HG02763 (cell line): ENCODE data around the gene ITPK1.
"Not testable (repeated sequence)": the region's sequence is repeated elsewhere in the genome, so short reads cannot be mapped to it uniquely, and the experiment has no call there.

Source experiments
- ATAC-seq: cut with Tn5 transposase; IDR thresholded peaks from one replicate; pipeline ENCODE4 v1.9.1; 2021; ENCODE audit warnings: mild to moderate bottlenecking, moderate library complexity; ENCODE audit not compliant: unreplicated experiment

The ITPK1 gene

GRCh38 chr14:93115821-93116675 is at the start of gene ITPK1:
Gene ITPK1, minus strand, starts transcription at chr14:93115925. Its CDS starts 762 bp downstream, at chr14:93115163.
- ATAC-seq: peak; percentile 47

GRCh38 chr14:93163564-93163963 is 47.8 kb upstream of the ITPK1 start:
- no peak for ATAC-seq

GRCh38 chr14:93161411-93161940 is 45.8 kb upstream of the ITPK1 start:
- ATAC-seq: no peak

GRCh38 chr14:93160353-93160801 is 44.7 kb upstream of the ITPK1 start:
- no peak for ATAC-seq

GRCh38 chr14:93159625-93160352 is 44.1 kb upstream of the ITPK1 start:
- not testable (repeated sequence) for ATAC-seq

GRCh38 chr14:93158349-93158748 is 42.6 kb upstream of the ITPK1 start:
- ATAC-seq: not testable (repeated sequence)

GRCh38 chr14:93156693-93157369 is 41.1 kb upstream of the ITPK1 start:
- no peak for ATAC-seq

GRCh38 chr14:93155667-93156066 is 39.9 kb upstream of the ITPK1 start:
- no peak for ATAC-seq

- ATAC-seq: no peak
Measured at GRCh38 chr14:93153121-93153520, 37.4 kb upstream of the ITPK1 start.

- no peak for ATAC-seq
Measured at GRCh38 chr14:93150227-93151208, 34.8 kb upstream of the ITPK1 start.

- ATAC-seq: no peak
Measured at GRCh38 chr14:93148979-93149378, 33.3 kb upstream of the ITPK1 start.

- ATAC-seq: no peak
Measured at GRCh38 chr14:93146119-93146518, 30.4 kb upstream of the ITPK1 start.

GRCh38 chr14:93142854-93143652 is 27.3 kb upstream of the ITPK1 start:
- ATAC-seq: no peak

- no peak for ATAC-seq
Measured at GRCh38 chr14:93137864-93138263, 22.1 kb upstream of the ITPK1 start.

- not testable (repeated sequence) for ATAC-seq
Measured at GRCh38 chr14:93136508-93136907, 20.8 kb upstream of the ITPK1 start.

GRCh38 chr14:93136009-93136408 is 20.3 kb upstream of the ITPK1 start:
- ATAC-seq: no peak

GRCh38 chr14:93135399-93135798 is 19.7 kb upstream of the ITPK1 start:
- no peak for ATAC-seq

GRCh38 chr14:93133464-93133863 is 17.7 kb upstream of the ITPK1 start:
- ATAC-seq: no peak

- ATAC-seq: no peak
Measured at GRCh38 chr14:93132472-93133065, 16.8 kb upstream of the ITPK1 start.
